BE2C (cell line): ENCODE results near the gene TNNI3K.
A peak's percentile ranks its signal among the peaks of the same experiment; 100 is the strongest.

Experiments used
- DNase-seq: peaks from one replicate; pipeline ENCODE4 v3.0.0-alpha.2; 2020
- H3K27me3 ChIP-seq: fragments of 250-450 bp; sonication (Bioruptor Pico); 2 replicates; pipeline ENCODE4 v1.5.1; 2020; ENCODE audit warnings: mild to moderate bottlenecking
- H3K36me3 ChIP-seq: fragments of 250-450 bp; sonication (Bioruptor Pico); 2 replicates; pipeline ENCODE4 v1.5.1; 2020; ENCODE audit warnings: mild to moderate bottlenecking
- H3K4me1 ChIP-seq: fragments of 250-450 bp; sonication (Bioruptor Pico); 2 replicates; pipeline ENCODE4 v1.5.1; 2020
- H3K4me3 ChIP-seq: 2 replicates; pipeline ENCODE4 v1.5.1; 2011; ENCODE audit warnings: low read depth, low read length
- H3K9me3 ChIP-seq: fragments of 250-450 bp; sonication (Bioruptor Pico); 2 replicates; pipeline ENCODE4 v1.5.1; 2020
- TF ChIP-seq, protein P1 (sequence below): IDR thresholded peaks from 2 replicates; pipeline ENCODE4 v1.5.1; 2012; ENCODE audit warnings: mild to moderate bottlenecking, low read depth, low read length

TNNI3K gene

DNA sequence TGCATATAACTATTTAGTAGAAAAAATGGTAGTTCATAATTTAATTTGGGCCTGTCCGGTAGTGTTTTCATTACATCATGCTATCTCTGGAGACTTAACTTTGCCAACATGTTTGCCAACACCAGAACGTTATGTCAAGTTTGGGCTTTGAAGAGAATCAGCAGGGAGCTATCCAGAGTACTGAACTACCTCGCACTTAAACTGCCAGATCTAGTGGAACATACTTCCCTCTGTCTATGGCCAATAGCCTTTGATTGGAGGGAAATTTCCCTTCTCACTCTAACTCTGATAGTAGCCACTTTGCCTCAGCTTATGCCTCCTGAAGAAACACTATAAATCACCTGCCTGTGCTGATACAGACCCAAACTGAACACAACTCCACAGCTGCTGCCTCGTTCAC, 267.2 kb downstream of the TNNI3K start:
- DNase-seq: no peak
- TF ChIP-seq, protein P1, sequence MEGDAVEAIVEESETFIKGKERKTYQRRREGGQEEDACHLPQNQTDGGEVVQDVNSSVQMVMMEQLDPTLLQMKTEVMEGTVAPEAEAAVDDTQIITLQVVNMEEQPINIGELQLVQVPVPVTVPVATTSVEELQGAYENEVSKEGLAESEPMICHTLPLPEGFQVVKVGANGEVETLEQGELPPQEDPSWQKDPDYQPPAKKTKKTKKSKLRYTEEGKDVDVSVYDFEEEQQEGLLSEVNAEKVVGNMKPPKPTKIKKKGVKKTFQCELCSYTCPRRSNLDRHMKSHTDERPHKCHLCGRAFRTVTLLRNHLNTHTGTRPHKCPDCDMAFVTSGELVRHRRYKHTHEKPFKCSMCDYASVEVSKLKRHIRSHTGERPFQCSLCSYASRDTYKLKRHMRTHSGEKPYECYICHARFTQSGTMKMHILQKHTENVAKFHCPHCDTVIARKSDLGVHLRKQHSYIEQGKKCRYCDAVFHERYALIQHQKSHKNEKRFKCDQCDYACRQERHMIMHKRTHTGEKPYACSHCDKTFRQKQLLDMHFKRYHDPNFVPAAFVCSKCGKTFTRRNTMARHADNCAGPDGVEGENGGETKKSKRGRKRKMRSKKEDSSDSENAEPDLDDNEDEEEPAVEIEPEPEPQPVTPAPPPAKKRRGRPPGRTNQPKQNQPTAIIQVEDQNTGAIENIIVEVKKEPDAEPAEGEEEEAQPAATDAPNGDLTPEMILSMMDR: no peak
- H3K4me3 ChIP-seq: no peak overlapping the region

DNA sequence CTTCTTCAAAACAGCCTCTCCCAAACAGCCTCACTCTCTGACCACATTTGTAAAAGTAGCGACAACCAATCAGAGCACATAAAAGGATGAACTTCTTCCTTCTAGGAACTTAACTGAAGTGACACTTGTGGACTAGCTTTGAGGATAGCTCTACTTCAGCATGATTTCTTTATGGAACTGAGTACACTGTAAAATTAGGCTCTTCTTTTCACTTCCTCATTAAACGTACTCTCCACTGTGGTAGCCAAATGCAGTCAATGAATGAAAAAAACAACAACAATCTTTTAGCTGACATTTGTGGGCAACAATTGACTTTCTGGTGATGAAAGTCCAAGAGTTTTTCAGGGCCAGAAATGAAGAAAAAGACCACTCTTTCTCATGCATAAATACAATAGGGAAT, 267.7 kb downstream of the TNNI3K start:
- no peak for DNase-seq
- Histone ChIP-seq H3K4me1 (peaks cover 8% of the 10 kb centered on the region), H3K36me3 (no peaks in the 10 kb centered on the region), H3K4me3 (no peak overlapping the region), H3K27me3 (no peaks in the 10 kb centered on the region), H3K9me3 (no peaks in the 10 kb centered on the region)
- TF ChIP-seq, protein P1: no peak

More for the DNA sequence above, 267.2 kb downstream of the TNNI3K start:
- H3K27me3 ChIP-seq: no peaks in the 10 kb centered on the region
- no peaks in the 10 kb centered on the region for H3K9me3 ChIP-seq
- no peaks in the 10 kb centered on the region for H3K36me3 ChIP-seq
- H3K4me1 ChIP-seq: peaks cover 8% of the 10 kb centered on the region

- no peaks in the 10 kb centered on the region for H3K27me3 ChIP-seq
- TF ChIP-seq, protein P1: peak; percentile 88
- peak; percentile 65 for DNase-seq
- no peak overlapping the region for H3K4me3 ChIP-seq
- no peaks in the 10 kb centered on the region for H3K9me3 ChIP-seq
- H3K36me3 ChIP-seq: no peaks in the 10 kb centered on the region
- H3K4me1 ChIP-seq: peaks cover 8% of the 10 kb centered on the region
These were observed 269.1 kb downstream of the TNNI3K start for GRCh38 chr1:74504125-74504932.

DNA sequence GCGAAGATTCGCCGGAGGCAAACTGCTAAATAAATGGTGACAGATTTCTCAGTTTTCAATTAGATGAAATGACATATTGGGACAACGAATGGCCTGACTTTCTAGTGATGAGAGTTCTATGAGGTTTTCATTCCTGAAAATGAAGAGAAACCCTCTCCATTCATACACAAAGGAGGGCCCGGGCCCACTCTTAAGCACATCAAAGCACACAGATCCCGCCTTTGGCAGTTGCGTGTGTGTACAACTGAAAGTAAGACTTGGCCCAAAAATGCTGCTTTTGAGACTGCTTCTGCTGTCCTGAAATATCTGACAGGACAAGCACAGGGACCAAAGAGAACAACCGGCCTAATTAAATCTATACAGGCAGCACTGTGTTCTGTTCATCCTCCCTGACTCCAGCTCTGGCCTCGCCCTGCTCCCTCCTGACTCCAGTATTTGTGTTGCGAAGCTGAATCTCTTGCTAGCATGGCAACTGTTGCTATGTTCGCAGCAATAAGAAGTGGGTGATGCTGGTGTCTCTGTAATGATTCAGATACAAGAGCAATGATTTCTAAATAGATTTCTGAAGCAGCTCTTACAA, 269.8 kb downstream of the TNNI3K start:
- TF ChIP-seq, protein P1: no peak
- Histone ChIP-seq H3K36me3 (no peaks in the 10 kb centered on the region), H3K4me1 (peaks cover 8% of the 10 kb centered on the region), H3K4me3 (no peak overlapping the region), H3K27me3 (no peaks in the 10 kb centered on the region), H3K9me3 (no peaks in the 10 kb centered on the region)
- peak; percentile 68 for DNase-seq

DNA sequence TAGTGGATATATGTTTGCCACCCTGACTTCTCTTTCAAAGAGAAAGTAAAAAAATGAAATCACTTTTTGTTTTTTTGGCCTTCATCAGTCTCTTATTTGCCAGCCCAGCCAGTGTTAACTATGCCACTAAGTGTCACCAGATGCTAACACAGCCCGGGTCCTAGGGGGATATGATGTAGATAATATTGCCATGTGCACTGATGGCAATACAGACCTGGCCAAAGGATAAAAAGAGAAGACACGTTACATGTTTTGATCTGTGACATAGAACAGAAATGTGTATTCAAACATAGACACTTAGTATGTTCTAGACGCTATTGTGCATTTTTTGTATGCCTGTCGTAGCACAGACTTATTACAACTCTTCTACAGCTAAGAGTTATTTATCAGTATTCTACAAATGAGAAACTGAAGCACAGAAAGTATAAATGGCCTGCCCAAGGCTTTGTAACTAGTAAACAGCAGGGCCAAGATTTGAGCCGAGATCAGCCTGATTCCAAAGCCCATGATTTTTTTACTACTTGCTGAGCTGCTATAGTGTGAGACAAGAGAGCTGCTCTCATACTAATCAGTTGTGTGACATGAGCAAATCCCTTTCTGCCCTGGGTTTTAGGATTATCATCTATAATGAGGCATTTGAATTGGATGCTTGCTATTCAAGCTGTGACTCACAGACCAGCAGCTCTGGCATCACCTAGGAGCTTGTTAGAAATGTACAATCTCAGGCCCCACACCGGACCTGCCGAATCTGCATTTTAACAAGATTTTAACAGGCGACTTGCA, 270.9 kb downstream of the TNNI3K start:
- Histone ChIP-seq H3K27me3 (no peaks in the 10 kb centered on the region), H3K9me3 (no peaks in the 10 kb centered on the region), H3K36me3 (no peaks in the 10 kb centered on the region), H3K4me1 (peaks cover 8% of the 10 kb centered on the region), H3K4me3 (no peak overlapping the region; the same call in 1 of the 2 replicates)
- DNase-seq: peak; percentile 37
- TF ChIP-seq, protein P1: no peak
